NCI-H510A (cell line): ENCODE measurements around the gene OVCA2.

Source experiments
- DNase-seq: peaks from one replicate; lab custom pipeline; 2025; lab: John Stamatoyannopoulos, UW

The OVCA2 gene

DNA sequence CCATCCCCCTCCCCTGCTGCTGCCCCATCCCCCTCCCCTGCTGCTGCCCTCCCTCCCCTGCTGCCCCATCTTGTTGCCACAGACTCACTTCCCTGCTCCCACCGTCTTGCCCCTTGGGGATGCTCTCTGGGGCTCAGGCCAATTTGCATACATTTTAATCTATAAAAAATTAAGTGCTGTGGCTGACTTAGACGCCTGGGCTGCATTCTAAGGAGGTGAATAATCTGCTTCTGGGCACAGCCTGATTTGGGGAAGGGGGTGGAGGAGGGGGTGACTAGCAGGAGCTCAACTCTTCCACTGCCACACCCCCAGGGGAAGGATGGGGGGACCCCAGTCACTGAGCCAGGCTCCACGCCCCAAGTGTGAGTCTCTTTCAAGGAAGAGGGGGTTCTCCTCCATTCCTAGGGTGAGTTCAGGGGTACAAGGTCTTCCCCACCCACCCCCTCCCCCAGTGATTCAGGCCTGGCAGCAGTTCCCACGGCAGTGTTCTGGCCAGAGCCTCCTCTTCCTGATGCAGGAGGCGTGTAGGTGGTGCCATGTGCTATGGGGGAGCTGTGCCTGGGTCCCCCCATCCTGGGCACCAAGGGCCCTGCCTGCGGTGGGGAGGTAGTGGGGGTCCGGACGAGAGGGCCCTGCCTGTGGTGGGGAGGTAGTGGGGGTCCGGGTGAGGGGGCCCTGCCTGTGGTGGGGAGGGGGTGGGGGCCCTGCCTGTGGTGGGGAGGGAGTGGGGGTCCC is 6.8 kb upstream of the OVCA2 start:
- DNase-seq: no peak

DNA sequence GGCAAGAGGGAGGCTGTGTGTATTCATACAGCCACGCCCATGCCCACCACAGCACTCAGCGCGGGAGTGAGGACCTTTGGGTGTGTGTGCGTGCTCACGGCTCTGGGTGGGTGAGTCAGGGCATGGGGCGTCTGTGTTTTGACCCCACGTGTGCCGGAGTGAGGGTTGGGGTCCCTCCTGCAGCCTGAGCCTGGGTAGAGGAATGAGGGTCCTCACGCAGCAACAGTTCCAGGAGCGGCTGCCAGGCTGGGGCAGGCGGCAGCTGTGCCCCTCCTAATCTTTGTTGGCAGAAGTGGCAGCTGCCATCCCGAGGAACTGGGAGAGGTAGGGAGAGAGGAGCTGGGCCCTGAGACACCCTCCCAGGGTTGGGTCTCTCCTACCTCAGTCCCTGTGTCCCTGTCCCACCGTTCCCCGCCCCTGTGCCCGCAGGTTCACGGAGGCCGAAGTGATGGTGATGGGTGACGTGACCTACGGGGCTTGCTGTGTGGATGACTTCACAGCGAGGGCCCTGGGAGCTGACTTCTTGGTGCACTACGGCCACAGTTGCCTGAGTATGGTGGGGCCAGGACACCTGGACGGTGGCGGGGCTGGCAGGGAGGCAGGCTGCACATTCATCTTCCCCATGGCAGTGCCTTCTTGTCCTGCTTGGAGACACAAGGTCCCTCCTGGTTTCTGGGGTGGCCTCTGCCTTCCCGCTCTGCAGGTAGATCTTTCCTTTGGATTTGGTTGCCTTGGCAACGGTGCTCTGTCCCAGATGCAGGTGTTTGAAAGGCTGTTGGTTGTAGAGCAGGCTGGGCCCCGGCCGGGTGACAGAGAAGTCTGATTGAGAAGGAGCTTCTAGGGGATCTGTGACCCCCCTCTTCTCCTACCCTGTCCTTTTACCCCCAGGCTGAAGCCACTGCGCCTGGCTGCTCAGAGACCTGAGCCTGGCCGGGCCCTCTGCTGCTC is 6.0 kb upstream of the OVCA2 start:
- no peak for DNase-seq

- DNase-seq: no peak
Observed at GRCh38 chr17:2037155-2037554, 4.7 kb upstream of the OVCA2 start.

DNA sequence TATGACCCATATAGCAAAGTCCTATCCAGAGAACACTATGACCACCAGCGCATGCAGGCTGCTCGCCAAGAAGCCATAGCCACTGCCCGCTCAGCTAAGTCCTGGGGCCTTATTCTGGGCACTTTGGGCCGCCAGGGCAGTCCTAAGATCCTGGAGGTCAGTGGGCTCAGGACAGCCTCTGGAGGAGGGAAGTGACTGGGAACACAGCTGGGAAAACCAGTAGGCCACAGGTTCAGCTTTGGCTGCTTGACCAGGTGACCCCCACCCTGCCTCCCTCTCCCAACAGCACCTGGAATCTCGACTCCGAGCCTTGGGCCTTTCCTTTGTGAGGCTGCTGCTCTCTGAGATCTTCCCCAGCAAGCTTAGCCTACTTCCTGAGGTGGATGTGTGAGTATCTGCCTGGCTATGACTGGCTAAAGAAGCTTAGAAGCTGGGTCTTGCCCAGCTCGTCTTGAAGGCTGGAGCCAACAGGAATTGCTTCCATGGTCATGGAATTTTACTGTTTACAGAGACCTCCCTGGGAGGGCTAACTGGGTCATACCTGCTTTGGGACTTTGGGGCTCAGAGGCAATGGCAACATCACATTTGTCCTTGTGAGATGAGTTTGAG is 1.5 kb upstream of the OVCA2 start:
- no peak for DNase-seq

GRCh38 chr17:2040942-2041560 is 771 bp upstream of the OVCA2 start:
- DNase-seq: no peak

- DNase-seq: no peak
Observed at GRCh38 chr17:2042390-2042847, 597 bp downstream of the OVCA2 start.

DNA sequence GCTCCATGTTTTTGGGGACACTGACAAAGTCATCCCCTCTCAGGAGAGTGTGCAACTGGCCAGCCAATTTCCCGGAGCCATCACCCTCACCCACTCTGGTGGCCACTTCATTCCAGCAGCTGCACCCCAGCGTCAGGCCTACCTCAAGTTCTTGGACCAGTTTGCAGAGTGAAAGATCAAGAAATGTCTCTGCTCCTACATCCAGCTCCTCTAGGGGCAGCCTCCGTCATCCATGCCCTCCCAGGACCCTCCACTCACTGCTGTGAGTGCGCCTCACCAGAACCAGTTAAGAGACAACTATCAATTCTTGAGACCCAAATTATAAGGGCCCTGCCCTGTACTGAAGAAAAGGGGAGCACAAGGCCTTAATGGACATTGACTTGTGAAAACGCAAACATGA is 1.1 kb downstream of the OVCA2 start:
- DNase-seq: no peak

GRCh38 chr17:2043785-2044184 is 2.0 kb downstream of the OVCA2 start:
- no peak for DNase-seq

GRCh38 chr17:2044263-2044894 is 2.6 kb downstream of the OVCA2 start:
- no peak for DNase-seq

DNA sequence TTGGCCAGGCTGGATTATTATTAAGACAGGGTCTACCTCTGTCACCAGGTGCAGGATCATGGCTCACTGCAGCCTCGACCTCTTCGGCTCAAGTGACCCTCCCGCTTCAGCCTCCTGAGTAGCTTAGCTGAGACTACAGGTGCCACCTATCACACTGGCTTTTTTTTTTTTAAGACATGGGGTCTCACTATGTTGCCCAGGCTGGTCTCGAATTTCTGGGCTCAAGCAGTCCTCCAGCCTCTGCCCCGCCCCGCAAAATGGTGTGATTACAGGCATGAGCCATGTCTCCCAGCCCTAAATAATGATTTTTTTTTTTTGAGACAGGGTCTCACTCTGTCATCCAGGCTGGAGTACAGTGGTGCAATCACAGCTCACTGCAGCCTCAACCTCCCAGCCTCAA is 5.8 kb downstream of the OVCA2 start:
- DNase-seq: no peak

DNA sequence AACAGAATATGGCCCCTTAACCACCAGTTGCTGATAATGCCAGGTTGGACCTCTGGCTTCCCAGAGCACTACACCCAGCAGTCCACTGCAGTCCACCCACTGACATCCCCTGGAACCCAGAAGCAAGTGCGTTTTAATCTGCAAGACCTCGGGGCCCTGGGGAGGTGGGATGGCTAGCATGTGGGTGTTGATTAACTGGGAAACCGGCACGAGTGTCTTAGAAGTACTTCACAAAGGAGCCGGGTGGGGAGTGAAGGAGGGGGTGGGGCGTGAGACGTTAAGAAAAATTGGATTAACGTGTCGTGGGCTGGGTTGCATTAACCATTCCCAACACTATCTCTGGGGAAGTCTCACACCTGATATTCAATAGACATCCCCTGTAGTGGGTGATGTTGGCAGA is 7.0 kb downstream of the OVCA2 start:
- no peak for DNase-seq

GRCh38 chr17:2049333-2050299 is 7.8 kb downstream of the OVCA2 start:
- no peak for DNase-seq

DNA sequence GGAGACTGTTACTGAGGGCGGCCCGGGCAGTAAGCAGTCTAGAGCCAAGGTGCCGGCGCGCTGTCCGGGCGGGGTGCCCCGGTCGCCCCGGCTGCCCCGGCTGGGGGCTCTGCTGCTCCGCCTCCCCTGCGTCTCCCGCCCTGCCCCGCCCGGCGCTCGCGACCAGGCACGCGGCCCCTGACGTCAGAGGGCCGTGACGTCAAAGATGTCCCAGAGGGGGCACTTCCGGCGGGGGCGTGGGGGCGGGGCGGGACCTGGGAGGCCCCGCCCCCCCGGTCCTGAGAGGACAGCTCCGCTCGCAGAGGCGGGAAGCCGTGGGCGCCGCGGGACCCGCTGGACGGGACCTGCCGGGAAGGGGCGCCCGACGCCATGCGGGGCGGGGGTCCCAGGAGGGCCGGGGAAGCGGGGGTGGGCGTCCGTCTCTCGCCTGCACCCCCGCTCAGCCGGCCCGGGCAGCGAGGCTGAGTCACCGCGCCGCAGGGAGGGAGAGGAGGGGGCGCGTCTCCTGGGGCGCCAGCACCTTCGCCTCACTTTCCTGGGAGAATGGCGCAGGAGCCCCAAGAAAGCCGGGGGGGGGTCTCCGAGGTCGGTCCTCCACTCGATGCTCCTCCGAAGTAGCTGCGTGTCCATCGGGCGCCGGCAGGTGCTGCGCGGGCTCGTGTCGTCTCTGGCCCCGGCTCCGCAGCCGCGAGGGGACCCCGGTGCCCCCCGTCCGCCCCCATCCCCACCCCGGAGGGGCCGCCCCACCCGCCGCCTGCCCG is 8.7 kb downstream of the OVCA2 start:
- DNase-seq: peak; percentile 38

- DNase-seq: no peak
Observed at GRCh38 chr17:2051061-2051932, 9.5 kb downstream of the OVCA2 start.

GRCh38 chr17:2051933-2052559 is 10.2 kb downstream of the OVCA2 start:
- DNase-seq: no peak

DNA sequence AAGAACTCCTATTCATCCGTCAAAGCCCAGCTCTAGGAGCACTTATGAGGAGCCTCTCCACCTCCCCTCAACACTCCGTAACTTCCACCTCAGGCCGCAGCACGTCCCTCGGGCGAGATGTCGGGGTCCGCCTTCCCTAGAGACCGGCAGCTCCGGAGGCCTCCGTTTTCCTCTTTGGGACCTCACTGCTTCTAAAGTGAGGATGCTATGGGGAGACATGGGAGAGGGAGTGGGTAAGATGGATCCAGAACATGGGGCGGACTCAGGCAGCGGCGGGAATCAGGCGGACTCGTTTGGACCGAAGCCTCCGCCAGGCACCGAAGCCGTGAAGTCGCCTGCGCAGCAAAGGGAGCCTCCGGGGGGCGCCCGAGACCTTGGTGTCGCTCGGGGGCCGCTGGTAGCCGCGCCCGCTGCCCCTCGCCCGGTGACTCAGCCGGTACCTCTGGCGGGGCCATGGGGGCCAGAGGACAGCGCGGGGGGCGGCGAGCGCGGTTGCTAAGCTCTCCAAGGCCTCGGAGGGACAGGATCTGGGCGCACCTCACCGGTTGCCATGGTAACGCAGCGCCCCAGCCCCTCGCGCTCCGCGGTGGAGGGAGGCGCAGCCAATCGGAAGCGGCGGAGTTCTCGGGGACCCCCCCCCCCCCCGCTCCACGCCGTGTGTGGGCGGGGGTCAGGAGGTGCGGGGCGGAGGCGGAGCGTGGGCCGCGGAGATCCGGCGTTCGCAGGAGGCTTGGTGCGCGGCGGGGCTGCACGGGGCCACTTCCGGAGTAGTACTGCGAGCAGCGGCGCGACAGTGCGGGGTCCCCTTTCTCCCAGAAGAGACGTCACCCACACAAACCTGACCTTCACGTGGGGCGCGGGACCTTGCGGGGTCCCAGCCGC is 11.8 kb downstream of the OVCA2 start:
- DNase-seq: peak; percentile 25

GRCh38 chr17:2054262-2054511 is 12.4 kb downstream of the OVCA2 start:
- DNase-seq: no peak
